ENCODE measurements around the gene ARMC8. TPM values are rescaled to one million over a fixed set of nuclear protein-coding genes. Genes with fewer than 3 reads are reported as not detected.

Gene ARMC8
- polyA plus RNA-seq, 1 donor from 2014 or later: 90.6 TPM

GRCh38 chr3:138317687-138318086, 130.6 kb downstream of the ARMC8 start:
- Histone ChIP-seq H2AFZ (ENCODE audit: low read depth, low read length) (no peak overlapping the region), H3K79me2 (replicated peaks; ENCODE audit: insufficient read depth, low read length) (no peaks in the 10 kb centered on the region), H4K20me1 (ENCODE audit: insufficient read depth) (no peaks in the 10 kb centered on the region), H3K36me3 (ENCODE audit: insufficient read depth, low read length) (no peaks in the 10 kb centered on the region), H3K27me3 (ENCODE audit: insufficient read depth, low read depth, low read length) (no peaks in the 10 kb centered on the region), H3K9me3 (ENCODE audit: low read length) (no peaks in the 10 kb centered on the region), H3K27ac (ENCODE audit: low read length) (no peak overlapping the region), H3F3A (ENCODE audit: insufficient read depth, low read length, poor library complexity, severe bottlenecking) (no peaks in the 10 kb centered on the region), H3K4me2 (ENCODE audit: low read length) (no peak overlapping the region), H3K4me3 (ENCODE audit: low read length) (no peak overlapping the region), H3K9me2 (ENCODE audit: insufficient read depth, low read length) (no peaks in the 10 kb centered on the region), H3K9ac (ENCODE audit: low read length) (no peak overlapping the region)
- TF ChIP-seq SMC3 (conservative IDR thresholded peaks at IDR 0.05; ENCODE audit: poor library complexity) (no peak), TAF1 (IDR thresholded peaks at IDR 0.05; ENCODE audit: low read depth) (no peak), CTCF (IDR thresholded peaks at IDR 0.05; ENCODE audit: poor library complexity, severe bottlenecking) (no peak), RAD21 (conservative IDR thresholded peaks at IDR 0.05) (no peak), REST (IDR thresholded peaks at IDR 0.05; ENCODE audit: borderline replicate concordance) (no peak), MXI1 (conservative IDR thresholded peaks at IDR 0.05; ENCODE audit: poor library complexity, severe bottlenecking) (no peak), EP300 (conservative IDR thresholded peaks at IDR 0.05; ENCODE audit: poor library complexity, severe bottlenecking) (no peak), POLR2AphosphoS5 (IDR thresholded peaks at IDR 0.05) (no peak), EZH2 (IDR thresholded peaks at IDR 0.05; ENCODE audit: borderline replicate concordance, insufficient read depth, low read length, poor library complexity, severe bottlenecking) (no peak)

GRCh38 chr3:138323971-138324370, 136.9 kb downstream of the ARMC8 start:
- H3F3A ChIP-seq (ENCODE audit: insufficient read depth, low read length, poor library complexity, severe bottlenecking): peaks cover 4% of the 10 kb centered on the region
- no peak overlapping the region for H3K4me3 ChIP-seq (ENCODE audit: low read length)
- no peak overlapping the region for H3K27ac ChIP-seq (ENCODE audit: low read length)
- no peaks in the 10 kb centered on the region for H3K36me3 ChIP-seq (ENCODE audit: insufficient read depth, low read length)
- H3K4me2 ChIP-seq (ENCODE audit: low read length): no peak overlapping the region
- H3K9me2 ChIP-seq (ENCODE audit: insufficient read depth, low read length): no peaks in the 10 kb centered on the region
- H3K9ac ChIP-seq (ENCODE audit: low read length): no peak overlapping the region
- no peaks in the 10 kb centered on the region for H3K27me3 ChIP-seq (ENCODE audit: insufficient read depth, low read depth, low read length)
- H2AFZ ChIP-seq (ENCODE audit: low read depth, low read length): no peak overlapping the region
- no peaks in the 10 kb centered on the region for H3K9me3 ChIP-seq (ENCODE audit: low read length)
- H4K20me1 ChIP-seq (ENCODE audit: insufficient read depth): no peaks in the 10 kb centered on the region
- no peak for TF ChIP-seq CTCF (IDR thresholded peaks at IDR 0.05; ENCODE audit: poor library complexity, severe bottlenecking)
- no peak for TF ChIP-seq TAF1 (IDR thresholded peaks at IDR 0.05; ENCODE audit: low read depth)
- TF ChIP-seq RAD21 (conservative IDR thresholded peaks at IDR 0.05): no peak
- no peak for TF ChIP-seq SMC3 (conservative IDR thresholded peaks at IDR 0.05; ENCODE audit: poor library complexity)
- no peak for TF ChIP-seq REST (IDR thresholded peaks at IDR 0.05; ENCODE audit: borderline replicate concordance)
- TF ChIP-seq MXI1 (conservative IDR thresholded peaks at IDR 0.05; ENCODE audit: poor library complexity, severe bottlenecking): no peak
- H3K79me2 ChIP-seq (replicated peaks; ENCODE audit: insufficient read depth, low read length): peaks cover 4% of the 10 kb centered on the region
